BLaER1 (cell line): ENCODE measurements around the gene TIMP2.

Experiments
- H3K27ac ChIP-seq: shearing (Covaris generic); formaldehyde crosslinking; 2 replicates; pipeline ENCODE4 v1.8.1; 2022
- H3K27me3 ChIP-seq: shearing (Covaris generic); formaldehyde crosslinking; 2 replicates; pipeline ENCODE4 v1.8.1; 2022
- H3K36me3 ChIP-seq: shearing (Covaris generic); formaldehyde crosslinking; 2 replicates; pipeline ENCODE4 v1.8.1; 2022
- H3K4me1 ChIP-seq: shearing (Covaris generic); formaldehyde crosslinking; 2 replicates; pipeline ENCODE4 v1.8.1; 2022
- H3K4me2 ChIP-seq: shearing (Covaris generic); formaldehyde crosslinking; 2 replicates; pipeline ENCODE4 v1.8.1; 2022
- H3K4me3 ChIP-seq: shearing (Covaris generic); formaldehyde crosslinking; 2 replicates; pipeline ENCODE4 v1.8.1; 2022
- H3K9ac ChIP-seq: shearing (Covaris generic); formaldehyde crosslinking; 2 replicates; pipeline ENCODE4 v1.8.1; 2022
- H3K9me3 ChIP-seq: shearing (Covaris generic); formaldehyde crosslinking; 2 replicates; pipeline ENCODE4 v1.8.1; 2022
- H4K20me1 ChIP-seq: shearing (Covaris generic); formaldehyde crosslinking; 2 replicates; pipeline ENCODE4 v1.8.1; 2022
- Cebpa-rat ChIP-seq: shearing (Covaris generic); IDR thresholded peaks from 2 replicates; pipeline ENCODE4 v1.8.1; 2022

The TIMP2 gene

DNA sequence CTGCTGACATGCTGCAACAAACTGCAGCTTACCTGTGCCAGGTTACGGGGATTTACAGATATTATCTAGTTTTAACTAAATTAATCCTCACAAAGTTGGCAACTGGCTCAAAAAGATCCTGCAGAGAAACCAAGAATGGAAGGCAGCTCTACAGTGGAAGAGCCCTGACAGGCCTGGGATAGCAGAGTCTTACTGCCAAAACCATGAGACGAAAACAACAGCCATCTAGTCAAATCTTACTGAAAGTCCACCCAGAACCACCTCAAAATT, 92.7 kb downstream of the TIMP2 start:
- H3K27ac ChIP-seq: no peak overlapping the region
- no peak for TF ChIP-seq Cebpa-rat

DNA sequence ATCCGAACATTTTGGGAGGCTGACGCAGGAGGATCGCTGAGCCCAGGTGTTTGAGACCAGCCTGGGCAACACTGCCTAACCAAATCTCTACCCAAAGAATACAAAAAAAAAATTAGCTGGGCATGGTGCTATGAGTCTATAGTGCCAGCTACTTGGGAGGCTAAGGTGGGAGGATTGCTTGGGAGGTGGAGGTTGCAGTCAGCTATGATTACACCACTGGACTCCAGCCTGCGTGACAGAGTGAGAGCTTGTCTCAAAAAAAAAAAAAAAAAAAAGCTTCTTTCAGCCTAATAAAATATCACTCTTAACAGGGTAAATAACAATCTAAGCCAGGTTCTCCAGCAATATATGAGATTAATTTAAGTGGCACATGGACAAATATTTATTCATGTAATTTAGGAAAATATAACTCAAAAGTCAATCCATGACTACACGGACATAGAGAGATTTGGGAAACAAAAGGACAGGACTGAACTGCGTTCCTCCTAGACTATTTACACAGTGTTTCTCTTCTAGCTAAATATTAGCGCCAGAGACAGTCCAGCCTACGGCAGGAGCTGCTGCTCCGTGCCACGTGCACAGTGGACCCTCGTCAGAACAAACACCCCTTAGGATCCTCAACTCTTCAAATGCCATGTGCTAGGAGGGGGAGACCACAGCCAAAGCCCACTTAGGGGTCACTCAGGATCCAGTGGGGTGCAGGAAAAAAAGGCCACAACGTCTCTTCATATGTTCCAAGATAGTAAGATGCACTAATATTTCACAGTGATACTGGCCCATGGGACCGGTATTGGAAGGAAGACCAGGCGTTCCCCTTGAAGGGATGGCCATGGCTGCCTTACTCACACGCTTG, 93.3 kb downstream of the TIMP2 start:
- no peak overlapping the region for H3K4me2 ChIP-seq
- peaks cover 98% of the 10 kb centered on the region for H4K20me1 ChIP-seq
- TF ChIP-seq Cebpa-rat: no peak
- H3K9me3 ChIP-seq: no peaks in the 10 kb centered on the region
- H3K4me3 ChIP-seq: no peak overlapping the region
- H3K27me3 ChIP-seq: no peaks in the 10 kb centered on the region
- no peak overlapping the region for H3K27ac ChIP-seq
- H3K9ac ChIP-seq: no peak overlapping the region
- H3K36me3 ChIP-seq: peaks cover 94% of the 10 kb centered on the region
- H3K4me1 ChIP-seq: peaks cover 20% of the 10 kb centered on the region

More for the DNA sequence above, 92.7 kb downstream of the TIMP2 start:
- Histone ChIP-seq H3K9ac (no peak overlapping the region), H3K4me2 (no peak overlapping the region), H4K20me1 (peaks cover 98% of the 10 kb centered on the region), H3K9me3 (no peaks in the 10 kb centered on the region), H3K36me3 (peaks cover 99% of the 10 kb centered on the region), H3K27me3 (no peaks in the 10 kb centered on the region), H3K4me1 (peaks cover 14% of the 10 kb centered on the region), H3K4me3 (no peak overlapping the region)

DNA sequence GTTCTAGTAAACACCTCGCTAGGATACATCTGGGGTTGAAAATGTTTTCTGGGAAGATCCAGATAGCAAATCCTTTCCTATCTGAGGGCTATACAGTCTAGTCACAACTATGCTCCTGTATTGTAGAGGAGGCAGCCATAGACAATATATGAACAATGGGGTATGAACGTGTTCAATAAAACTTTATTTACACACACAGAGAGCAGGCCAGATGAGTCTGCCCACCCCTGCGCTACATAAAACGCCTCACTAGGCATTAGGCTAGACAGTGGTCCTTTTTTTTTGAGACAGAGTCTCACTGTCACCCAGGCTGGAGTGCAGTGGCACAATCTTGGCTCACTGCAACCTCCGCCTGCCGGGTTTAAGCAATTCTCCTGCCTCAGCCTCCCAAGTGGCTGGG, 95.7 kb downstream of the TIMP2 start:
- H3K9me3 ChIP-seq: no peaks in the 10 kb centered on the region
- H3K27me3 ChIP-seq: no peaks in the 10 kb centered on the region
- no peak for TF ChIP-seq Cebpa-rat
- H3K27ac ChIP-seq: no peak overlapping the region
- no peak overlapping the region for H3K4me3 ChIP-seq
- H3K4me1 ChIP-seq: peaks cover 44% of the 10 kb centered on the region
- H3K9ac ChIP-seq: no peak overlapping the region
- H3K36me3 ChIP-seq: peaks cover 94% of the 10 kb centered on the region
- H4K20me1 ChIP-seq: peaks cover 98% of the 10 kb centered on the region
- H3K4me2 ChIP-seq: no peak overlapping the region

DNA sequence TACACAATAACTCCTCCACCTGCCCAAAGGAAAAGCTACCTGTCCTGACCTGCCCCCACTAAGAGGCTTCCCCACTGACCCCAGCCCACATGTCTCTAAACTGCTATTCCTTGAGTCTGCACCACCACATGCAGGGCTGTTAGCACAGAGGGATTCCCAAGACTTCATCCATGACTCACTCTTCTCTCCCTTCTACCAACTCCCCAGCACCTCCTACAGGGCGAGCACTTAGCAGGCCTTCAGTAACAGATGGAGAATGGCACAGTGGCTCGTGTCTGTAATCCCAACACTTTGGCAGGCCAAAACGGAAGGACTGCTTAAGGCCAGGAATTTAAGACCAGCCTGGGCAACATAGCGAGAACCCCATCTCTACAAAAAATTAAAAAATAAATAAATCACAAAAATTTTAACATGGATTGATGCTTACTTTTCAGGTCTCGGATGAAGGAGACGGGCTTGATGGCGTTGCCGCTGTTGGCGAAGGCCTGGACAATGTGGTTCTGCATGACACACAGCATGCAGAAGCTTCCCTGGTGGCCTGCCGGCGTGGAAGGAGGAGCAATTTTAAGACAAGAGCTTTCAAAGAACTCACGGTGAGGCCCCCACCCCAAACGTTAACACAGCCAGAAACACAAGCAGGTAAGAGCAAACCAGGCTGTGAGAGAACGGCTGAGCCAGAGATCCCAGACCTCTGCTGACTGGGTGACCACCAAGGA, 96.6 kb downstream of the TIMP2 start:
- Histone ChIP-seq H4K20me1 (peaks cover 99% of the 10 kb centered on the region), H3K4me2 (peak overlapping the region; percentile 69), H3K36me3 (peaks cover 94% of the 10 kb centered on the region)

DNA sequence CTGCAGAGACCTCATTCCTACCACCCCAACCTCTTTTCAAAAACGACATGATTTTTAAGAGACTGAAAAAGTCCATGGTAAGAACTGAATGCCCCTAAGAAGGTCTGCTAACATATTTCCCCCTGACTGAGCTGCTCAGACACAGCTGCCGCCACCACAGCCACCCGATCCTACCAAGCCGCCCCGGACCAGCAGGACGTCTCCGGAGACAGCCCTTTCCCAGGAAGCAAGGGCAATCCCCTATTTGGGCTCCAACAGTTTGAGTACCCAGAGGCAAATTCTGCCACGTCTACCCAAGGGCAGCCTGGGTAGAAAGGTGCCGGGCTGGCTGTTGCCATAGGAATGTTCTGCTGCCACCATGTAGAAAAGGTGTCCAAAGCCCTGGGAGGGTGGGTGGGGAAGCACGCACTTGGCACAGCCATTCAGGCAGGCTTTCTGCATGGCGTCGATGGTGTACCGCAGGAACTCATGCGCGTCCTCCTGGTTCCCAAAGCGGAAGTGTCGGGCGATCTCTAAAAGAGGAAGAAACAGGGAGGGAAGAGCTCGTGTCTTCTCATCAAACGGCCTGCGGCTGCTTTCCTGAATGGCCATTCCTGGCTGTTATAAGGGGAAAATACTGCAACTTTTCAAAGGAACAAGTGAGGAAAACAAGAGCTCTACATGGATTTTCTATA, 98.2 kb downstream of the TIMP2 start:
- H3K27ac ChIP-seq: 0 out of 2 replicates have a peak overlapping the region, but pooled peaks have one; percentile 1
- no peak overlapping the region for H3K4me3 ChIP-seq
- no peak for TF ChIP-seq Cebpa-rat
- no peaks in the 10 kb centered on the region for H3K27me3 ChIP-seq
- 0 out of 2 replicates have a peak overlapping the region, but pooled peaks have one; percentile 15 for H3K9ac ChIP-seq
- peaks cover 95% of the 10 kb centered on the region for H4K20me1 ChIP-seq
- H3K4me1 ChIP-seq: peaks cover 64% of the 10 kb centered on the region
- peaks cover 93% of the 10 kb centered on the region for H3K36me3 ChIP-seq
- H3K4me2 ChIP-seq: peak overlapping the region; percentile 69
- no peaks in the 10 kb centered on the region for H3K9me3 ChIP-seq

More for the DNA sequence above, 96.6 kb downstream of the TIMP2 start:
- H3K9me3 ChIP-seq: no peaks in the 10 kb centered on the region
- TF ChIP-seq Cebpa-rat: no peak
- H3K27me3 ChIP-seq: no peaks in the 10 kb centered on the region
- H3K4me1 ChIP-seq: peaks cover 52% of the 10 kb centered on the region
- no peak overlapping the region for H3K9ac ChIP-seq
- H3K27ac ChIP-seq: no peak overlapping the region
- H3K4me3 ChIP-seq: no peak overlapping the region

DNA sequence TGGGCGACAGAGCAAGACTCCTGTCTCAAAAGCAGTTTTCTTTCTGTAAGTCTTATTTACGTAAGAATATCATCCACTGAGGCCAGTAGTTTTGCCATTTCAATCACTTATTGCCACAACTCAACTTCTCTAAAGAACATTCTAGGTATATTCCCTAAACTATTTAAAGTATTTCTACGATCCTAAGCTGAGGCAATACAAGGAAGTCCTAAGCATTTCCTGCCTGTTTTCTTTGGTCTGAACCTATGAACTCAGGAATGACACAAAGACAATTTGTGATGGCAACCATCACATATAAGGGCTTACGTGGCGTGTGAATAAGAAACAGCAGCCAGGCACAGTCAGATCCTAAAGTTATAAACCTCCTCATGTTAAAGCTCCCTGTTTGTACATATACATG, 98.8 kb downstream of the TIMP2 start:
- Histone ChIP-seq H3K9ac (no peak overlapping the region), H3K4me2 (peak overlapping the region; percentile 69), H3K27ac (no peak overlapping the region), H3K36me3 (peaks cover 93% of the 10 kb centered on the region), H4K20me1 (peaks cover 95% of the 10 kb centered on the region), H3K4me3 (no peak overlapping the region), H3K4me1 (peaks cover 69% of the 10 kb centered on the region), H3K9me3 (no peaks in the 10 kb centered on the region), H3K27me3 (no peaks in the 10 kb centered on the region)
- no peak for TF ChIP-seq Cebpa-rat

DNA sequence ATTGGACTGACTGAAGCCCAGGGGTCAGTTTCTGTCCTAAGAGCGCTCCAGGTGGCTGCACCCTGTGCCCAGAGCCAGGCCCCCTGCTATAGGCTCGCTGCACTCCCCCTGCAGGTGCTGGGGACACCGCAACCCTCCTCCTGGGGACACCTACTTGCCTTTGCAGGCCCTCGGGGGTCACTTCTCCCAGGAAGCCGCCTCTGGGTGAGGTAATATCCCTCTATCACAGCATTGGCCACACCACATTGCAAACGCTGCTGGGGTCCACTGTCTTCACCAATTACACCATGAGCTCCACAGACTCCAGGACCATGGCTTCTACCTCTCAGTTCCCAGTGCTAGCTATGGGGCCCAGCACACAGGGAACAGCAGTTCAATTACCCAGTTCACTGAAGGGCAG, 99.5 kb downstream of the TIMP2 start:
- Histone ChIP-seq H3K36me3 (peaks cover 92% of the 10 kb centered on the region), H3K27me3 (no peaks in the 10 kb centered on the region), H3K4me1 (peaks cover 75% of the 10 kb centered on the region), H3K4me3 (no peak overlapping the region), H4K20me1 (peaks cover 93% of the 10 kb centered on the region), H3K27ac (no peak overlapping the region), H3K9me3 (no peaks in the 10 kb centered on the region), H3K4me2 (peak overlapping the region; percentile 69), H3K9ac (no peak overlapping the region)
- TF ChIP-seq Cebpa-rat: no peak

DNA sequence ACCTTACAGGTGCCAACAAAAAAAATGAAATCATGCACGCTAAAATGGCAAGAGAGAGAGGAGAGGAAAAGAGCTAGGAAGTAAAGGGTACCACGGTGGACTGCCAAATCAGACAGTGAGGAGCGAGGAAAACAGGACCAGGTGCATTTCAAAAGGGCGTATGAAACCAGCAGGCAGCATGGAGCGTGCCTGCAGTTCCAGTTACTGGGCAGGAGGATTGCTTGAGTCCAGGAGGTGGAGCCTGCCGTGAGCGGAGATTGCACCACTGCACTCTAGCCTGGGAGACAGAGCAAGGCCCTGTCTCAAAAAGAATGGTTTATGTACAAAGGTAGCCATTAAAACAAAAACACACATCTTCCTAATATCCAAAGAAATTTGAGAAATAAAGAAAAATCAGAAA, 100.9 kb downstream of the TIMP2 start:
- peaks cover 93% of the 10 kb centered on the region for H4K20me1 ChIP-seq
- H3K9me3 ChIP-seq: no peaks in the 10 kb centered on the region
- peaks cover 90% of the 10 kb centered on the region for H3K4me1 ChIP-seq

DNA sequence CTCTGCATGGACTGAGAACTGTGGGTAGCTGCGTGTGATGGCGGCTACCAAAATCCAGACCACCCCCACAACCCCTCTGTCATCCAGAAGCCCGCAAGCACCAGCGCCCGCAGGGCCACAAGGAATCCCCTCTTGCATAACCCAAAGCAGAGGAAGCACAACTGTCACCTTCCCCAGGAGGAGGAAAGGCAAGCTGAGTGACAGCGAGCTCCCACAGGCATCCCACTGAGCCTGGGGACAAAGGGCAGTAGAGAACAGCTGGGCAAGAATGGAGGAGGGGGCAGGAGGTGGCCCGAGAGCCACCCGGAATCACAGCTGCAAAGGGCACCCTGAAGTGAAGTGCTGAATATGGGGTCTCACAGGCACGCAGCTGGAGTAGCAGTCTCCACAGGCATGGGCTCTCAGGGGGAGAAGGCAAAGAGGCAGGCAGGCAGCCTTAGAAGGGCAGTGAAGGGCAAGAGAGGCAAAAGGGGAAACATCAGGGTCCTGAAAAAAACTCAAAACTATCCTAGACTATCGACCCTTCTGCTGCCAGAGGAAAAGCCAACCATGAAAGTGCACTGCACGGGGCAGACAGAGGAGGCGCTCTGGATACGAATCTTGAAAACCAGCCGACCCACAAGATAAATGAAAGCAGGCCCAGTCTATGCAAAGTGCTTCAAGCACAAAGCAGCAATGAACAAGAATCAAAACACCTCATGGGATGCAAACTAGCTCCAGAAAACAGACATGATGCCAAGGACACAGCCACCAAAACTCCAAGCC, 101.7 kb downstream of the TIMP2 start:
- H3K4me1 ChIP-seq: peaks cover 94% of the 10 kb centered on the region
- no peak overlapping the region for H3K4me3 ChIP-seq
- H4K20me1 ChIP-seq: peaks cover 93% of the 10 kb centered on the region
- H3K4me2 ChIP-seq: no peak overlapping the region
- H3K9me3 ChIP-seq: no peaks in the 10 kb centered on the region
- H3K27me3 ChIP-seq: no peaks in the 10 kb centered on the region
- TF ChIP-seq Cebpa-rat: no peak
- no peak overlapping the region for H3K9ac ChIP-seq
- peaks cover 92% of the 10 kb centered on the region for H3K36me3 ChIP-seq
- H3K27ac ChIP-seq: 0 out of 2 replicates have a peak overlapping the region, but pooled peaks have one; percentile 10

More for the DNA sequence above, 100.9 kb downstream of the TIMP2 start:
- no peaks in the 10 kb centered on the region for H3K27me3 ChIP-seq
- no peak for TF ChIP-seq Cebpa-rat
- no peak overlapping the region for H3K9ac ChIP-seq
- H3K27ac ChIP-seq: no peak overlapping the region
- no peak overlapping the region for H3K4me3 ChIP-seq
- peaks cover 92% of the 10 kb centered on the region for H3K36me3 ChIP-seq
- H3K4me2 ChIP-seq: no peak overlapping the region
